ENCODE results near the gene TGM2.

TGM2 gene

DNA sequence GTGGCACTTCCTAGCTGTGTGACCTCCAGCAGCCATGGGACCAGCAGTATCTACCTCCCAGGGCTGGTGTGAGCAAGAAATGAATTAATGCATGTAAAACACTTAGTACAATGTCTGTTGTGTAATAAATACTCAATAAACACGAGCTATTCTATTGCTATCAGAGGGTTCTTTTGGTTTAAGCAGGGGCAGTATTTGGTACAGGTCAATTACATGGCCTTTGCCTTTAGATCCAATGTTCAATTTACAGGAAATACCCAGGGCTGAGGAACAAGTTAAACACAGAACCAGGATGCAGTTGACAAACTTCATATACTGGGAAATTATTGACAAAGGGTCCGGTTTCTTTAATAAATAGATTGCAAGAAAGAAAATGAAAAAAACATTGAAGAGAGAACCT, 2.9 kb downstream of the TGM2 start:
- peak overlapping the region in 1 of 2 donors; percentile 76 for H3K27ac Mint-ChIP-seq
- peaks cover 42% of the 10 kb centered on the region for H3K27me3 Mint-ChIP-seq
- H3K4me1 Mint-ChIP-seq = peaks cover 9% of the 10 kb centered on the region
- ATAC-seq (no peak), DNase-seq (no peak)
- no peaks in the 10 kb centered on the region for H3K9me3 Mint-ChIP-seq
- no peak overlapping the region for H3K4me3 Mint-ChIP-seq

DNA sequence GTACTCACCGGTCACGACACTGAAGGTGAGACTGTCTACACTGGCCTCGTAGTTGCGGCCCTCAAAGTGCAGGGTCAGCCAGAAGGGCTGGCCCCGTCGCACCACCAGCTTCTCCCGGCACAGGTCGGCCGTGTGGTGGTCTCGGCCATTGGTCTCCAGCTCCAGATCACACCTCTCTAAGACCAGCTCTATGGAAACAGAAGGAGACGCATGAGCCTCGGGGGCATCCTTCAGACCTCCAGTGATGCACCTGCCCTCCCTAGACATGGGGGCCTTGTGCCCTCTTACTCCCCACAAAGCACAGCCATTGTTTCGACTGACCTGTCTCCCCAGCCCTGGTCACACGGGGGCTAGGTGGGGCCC, 3.7 kb downstream of the TGM2 start:
- no peak overlapping the region for H3K4me3 Mint-ChIP-seq
- peaks cover 39% of the 10 kb centered on the region for H3K27me3 Mint-ChIP-seq
- no peak overlapping the region for H3K27ac Mint-ChIP-seq
- ATAC-seq = no peak
- H3K9me3 Mint-ChIP-seq = no peaks in the 10 kb centered on the region
- no peak for DNase-seq
- peaks cover 9% of the 10 kb centered on the region for H3K4me1 Mint-ChIP-seq

- DNase-seq = no peak
- Mint-ChIP-seq H3K27me3 (peaks cover 27% of the 10 kb centered on the region), H3K4me1 (peaks cover 2% of the 10 kb centered on the region), H3K9me3 (no peaks in the 10 kb centered on the region), H3K27ac (no peak overlapping the region), H3K4me3 (no peak overlapping the region)
- no peak for ATAC-seq
Observed at GRCh38 chr20:38159957-38160756, 4.9 kb downstream of the TGM2 start.

DNA sequence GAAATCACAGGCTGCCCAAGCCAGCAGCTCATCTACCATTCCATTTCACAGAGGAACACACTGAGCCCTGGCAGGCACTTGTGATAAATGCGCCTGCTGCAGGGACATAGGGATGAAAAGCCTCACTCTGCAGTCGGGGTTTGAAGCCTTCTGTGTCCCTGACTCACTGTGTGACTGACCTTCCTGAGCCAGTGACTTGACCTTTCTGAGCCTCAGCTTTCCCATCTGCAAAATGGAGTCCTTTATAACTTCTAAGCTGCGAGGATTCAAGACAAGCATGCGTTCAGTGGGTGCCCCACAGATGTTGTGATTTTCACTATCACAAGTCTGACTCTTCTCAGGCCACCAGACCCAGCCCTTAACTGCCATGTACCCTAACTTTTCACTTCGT, 5.5 kb downstream of the TGM2 start:
- no peak for DNase-seq
- no peaks in the 10 kb centered on the region for H3K4me1 Mint-ChIP-seq
- ATAC-seq = no peak
- H3K9me3 Mint-ChIP-seq = no peaks in the 10 kb centered on the region
- no peak overlapping the region for H3K27ac Mint-ChIP-seq
- peaks cover 21% of the 10 kb centered on the region for H3K27me3 Mint-ChIP-seq
- no peak overlapping the region for H3K4me3 Mint-ChIP-seq

DNA sequence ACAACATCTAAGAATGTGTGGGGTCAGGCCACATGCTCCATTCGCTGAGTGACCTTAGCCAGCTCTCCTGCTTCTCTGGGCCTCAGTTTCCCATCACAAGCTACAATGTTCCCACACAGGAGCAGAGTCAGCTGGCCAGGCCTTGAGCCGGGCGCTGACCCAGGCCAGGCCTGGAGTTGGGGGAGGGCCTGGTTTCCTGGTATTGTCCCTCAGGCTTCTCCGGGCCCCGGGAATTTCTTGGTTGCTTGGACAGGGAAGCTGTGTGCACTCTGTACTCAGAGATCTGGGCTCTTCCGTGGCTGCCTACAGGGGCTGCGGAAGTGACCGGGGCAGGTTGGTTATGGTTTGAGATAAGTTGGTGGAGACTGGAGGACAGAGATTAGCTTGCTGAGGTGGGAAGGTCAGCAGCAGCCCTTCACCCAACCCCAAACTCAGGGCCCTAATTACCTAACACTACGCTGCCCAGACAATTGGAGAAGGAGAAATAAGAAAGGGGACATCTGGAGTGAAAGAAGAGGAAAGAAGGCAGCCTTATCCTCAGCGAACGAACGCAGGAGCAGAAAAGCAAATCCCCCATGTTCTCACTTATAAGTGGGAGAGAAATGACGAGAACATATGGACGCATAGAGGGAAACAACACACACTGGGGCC, 6.2 kb downstream of the TGM2 start:
- ATAC-seq (no peak), DNase-seq (no peak)
- Mint-ChIP-seq H3K27ac (no peak overlapping the region), H3K27me3 (peaks cover 13% of the 10 kb centered on the region), H3K9me3 (no peaks in the 10 kb centered on the region), H3K4me1 (no peaks in the 10 kb centered on the region), H3K4me3 (no peak overlapping the region)

DNA sequence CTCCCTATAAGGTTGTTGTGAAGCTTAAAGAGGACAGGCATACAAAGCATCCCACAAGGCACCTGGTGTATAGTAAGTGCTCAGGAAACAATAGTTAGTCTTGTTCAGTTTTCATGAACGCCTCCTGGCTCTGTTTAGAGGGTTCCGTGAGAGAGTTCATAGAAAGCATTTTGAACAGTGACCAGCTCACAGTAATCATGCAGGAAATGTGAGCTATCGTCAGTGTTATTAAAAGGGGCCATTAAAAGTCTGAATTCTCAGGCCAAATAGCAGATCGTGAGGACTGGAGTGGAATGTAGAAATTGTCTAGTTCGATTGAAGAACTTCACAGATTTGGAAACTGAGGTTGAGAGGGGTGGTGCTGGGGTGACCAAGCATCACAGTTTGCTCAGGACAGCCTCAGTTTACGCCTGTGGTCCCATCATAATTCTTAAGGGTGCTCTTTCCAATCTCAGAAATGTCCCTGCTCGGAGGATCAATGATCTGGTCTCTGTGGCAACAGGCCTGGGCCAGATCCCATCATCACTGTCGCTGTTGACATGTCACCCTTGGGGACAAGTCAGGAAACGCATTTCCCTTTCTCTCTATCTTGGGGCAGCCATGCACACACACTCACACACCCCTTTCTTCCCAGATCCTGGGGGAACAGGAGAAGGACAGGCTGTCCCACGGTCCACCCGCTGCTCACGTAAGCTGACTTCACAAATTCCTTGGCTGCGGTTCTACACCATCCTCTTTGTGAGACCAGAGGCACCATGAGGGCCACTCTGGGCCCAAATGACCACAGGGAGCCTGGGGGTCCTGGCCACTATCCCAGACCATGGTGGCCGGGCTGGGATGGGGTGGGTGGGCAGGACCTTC, 7.2 kb downstream of the TGM2 start:
- peaks cover 1% of the 10 kb centered on the region for H3K4me1 Mint-ChIP-seq

DNA sequence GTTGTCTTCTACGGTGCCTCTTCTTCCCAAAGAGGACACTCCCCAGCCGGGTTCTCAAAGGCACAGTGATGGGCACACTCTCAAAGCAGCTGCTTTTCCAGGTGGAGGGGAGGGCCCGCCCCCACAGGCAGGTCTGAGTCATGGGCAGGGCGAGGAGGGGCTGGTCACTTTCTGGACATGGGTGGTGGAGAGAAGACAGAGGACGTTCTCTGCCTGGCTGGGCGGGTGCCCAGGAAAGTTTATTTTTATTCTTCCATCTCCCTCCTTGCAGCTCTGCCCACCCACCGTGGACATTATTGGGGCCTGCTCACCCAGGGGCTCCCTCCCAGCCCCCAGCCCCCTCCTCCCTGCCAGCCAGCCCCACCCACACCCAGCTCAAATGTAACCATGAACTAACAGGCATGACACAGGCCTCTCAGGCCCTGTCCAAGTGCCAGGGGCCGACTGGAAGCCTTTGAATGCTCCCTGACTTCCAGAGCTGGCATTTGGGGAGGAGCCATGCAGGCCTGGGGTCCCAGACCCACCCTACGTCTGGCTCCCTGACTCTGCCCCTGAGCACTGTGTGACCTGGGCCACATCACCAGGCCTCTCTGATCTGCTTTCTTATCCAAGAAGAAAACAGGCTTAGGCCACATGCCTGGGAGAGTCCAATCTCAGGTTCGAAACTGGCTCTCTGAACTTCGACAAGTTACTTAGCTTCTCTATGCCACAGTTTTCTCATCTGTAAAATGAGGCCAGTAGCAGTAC, 8.0 kb downstream of the TGM2 start:
- H3K4me3 Mint-ChIP-seq = no peak overlapping the region
- ATAC-seq (no peak), DNase-seq (no peak)
- H3K4me1 Mint-ChIP-seq = peaks cover 9% of the 10 kb centered on the region
- H3K27me3 Mint-ChIP-seq = peaks cover 9% of the 10 kb centered on the region
- no peaks in the 10 kb centered on the region for H3K9me3 Mint-ChIP-seq
- H3K27ac Mint-ChIP-seq = peak overlapping the region in 1 of 2 donors; percentile 52

More for the DNA sequence above, 7.2 kb downstream of the TGM2 start:
- DNase-seq (no peak), ATAC-seq (no peak)
- no peak overlapping the region for H3K27ac Mint-ChIP-seq
- peaks cover 5% of the 10 kb centered on the region for H3K27me3 Mint-ChIP-seq
- no peak overlapping the region for H3K4me3 Mint-ChIP-seq
- no peaks in the 10 kb centered on the region for H3K9me3 Mint-ChIP-seq

DNA sequence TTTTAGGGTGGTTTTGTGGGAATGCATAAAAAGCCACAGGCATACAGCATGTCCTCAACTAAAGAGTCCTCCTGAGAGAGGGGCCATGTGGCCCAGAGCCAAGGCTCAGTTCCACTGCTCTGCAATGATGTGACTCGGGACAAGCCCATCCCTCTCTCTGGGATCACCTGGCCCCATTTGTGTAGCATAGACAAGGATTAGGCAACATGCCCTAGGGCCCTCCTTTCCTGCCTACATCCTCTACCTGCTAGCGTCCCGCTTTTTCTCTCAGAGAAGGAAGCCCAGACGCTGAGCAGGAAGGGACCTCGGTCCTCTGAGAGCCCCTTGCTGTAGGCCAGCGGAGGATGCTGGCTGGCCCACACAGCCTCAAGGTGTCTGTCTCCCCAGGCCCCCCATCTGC, 8.8 kb downstream of the TGM2 start:
- no peak overlapping the region for H3K4me3 Mint-ChIP-seq
- DNase-seq = no peak
- no peak for ATAC-seq
- H3K27me3 Mint-ChIP-seq = peaks cover 10% of the 10 kb centered on the region
- no peaks in the 10 kb centered on the region for H3K9me3 Mint-ChIP-seq
- peak overlapping the region; percentile 48 to 52 for H3K27ac Mint-ChIP-seq
- H3K4me1 Mint-ChIP-seq = peaks cover 17% of the 10 kb centered on the region

DNA sequence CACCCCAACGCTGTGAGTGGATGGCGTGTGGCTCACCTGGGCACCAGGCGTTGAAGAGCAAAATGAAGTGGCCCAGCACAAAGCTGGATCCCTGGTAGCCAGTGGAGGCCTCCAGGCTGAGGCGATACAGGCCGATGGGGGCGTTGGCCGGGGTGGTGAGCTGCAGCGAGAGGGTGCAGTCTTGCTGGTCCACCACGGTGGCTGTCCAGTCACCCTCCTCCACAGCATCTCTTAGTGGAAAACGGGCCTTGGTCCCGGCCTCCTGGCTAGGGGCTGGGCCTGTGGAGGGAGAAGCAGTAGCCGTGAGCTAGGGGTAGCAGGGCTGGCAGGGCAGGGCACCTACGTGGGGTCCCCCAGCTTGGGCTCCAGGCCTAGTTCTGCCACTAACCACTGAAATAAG, 9.3 kb downstream of the TGM2 start:
- peaks cover 17% of the 10 kb centered on the region for H3K4me1 Mint-ChIP-seq
- DNase-seq (no peak), ATAC-seq (no peak)
- H3K27me3 Mint-ChIP-seq = peaks cover 11% of the 10 kb centered on the region
- no peak overlapping the region for H3K27ac Mint-ChIP-seq
- no peaks in the 10 kb centered on the region for H3K9me3 Mint-ChIP-seq
- no peak overlapping the region for H3K4me3 Mint-ChIP-seq

DNA sequence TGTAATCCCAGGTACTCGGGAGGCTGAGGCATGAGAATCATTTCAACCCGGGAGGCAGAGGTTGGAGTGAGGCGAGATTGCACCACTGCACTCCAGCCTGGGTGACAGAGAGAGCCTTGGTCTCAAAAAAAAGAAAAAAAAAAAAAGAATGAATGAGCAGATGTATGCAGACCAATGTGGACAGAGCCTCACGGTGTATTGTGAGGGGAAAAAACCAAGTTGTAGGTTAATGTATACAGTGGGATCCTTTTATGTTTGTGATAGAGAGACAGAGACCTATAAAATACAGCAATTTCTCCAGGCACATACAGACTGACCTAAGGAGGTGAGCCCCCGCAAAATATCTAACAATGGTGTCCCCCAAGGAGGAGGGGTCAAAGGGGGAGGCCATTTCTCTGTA, 11.7 kb downstream of the TGM2 start:
- Mint-ChIP-seq H3K9me3 (no peaks in the 10 kb centered on the region), H3K27me3 (peaks cover 19% of the 10 kb centered on the region), H3K4me3 (no peak overlapping the region), H3K4me1 (peaks cover 17% of the 10 kb centered on the region), H3K27ac (no peak overlapping the region)
- ATAC-seq (no peak), DNase-seq (no peak)

- peak overlapping the region; percentile 15 to 35 for H3K27ac Mint-ChIP-seq
- ATAC-seq (peak; percentile 77), DNase-seq (peak in 1 of 2 donors; percentile 37)
- no peaks in the 10 kb centered on the region for H3K9me3 Mint-ChIP-seq
- H3K27me3 Mint-ChIP-seq = peaks cover 19% of the 10 kb centered on the region
- H3K4me3 Mint-ChIP-seq = peak overlapping the region; percentile 7 to 69
- peaks cover 17% of the 10 kb centered on the region for H3K4me1 Mint-ChIP-seq
Observed at GRCh38 chr20:38152621-38153221, 12.3 kb downstream of the TGM2 start.

- ATAC-seq (peak; percentile 70), DNase-seq (peak in 1 of 2 donors; percentile 12)
- Mint-ChIP-seq H3K4me1 (peaks cover 17% of the 10 kb centered on the region), H3K27ac (peak overlapping the region; percentile 15 to 35), H3K4me3 (peak overlapping the region; percentile 7 to 69), H3K9me3 (no peaks in the 10 kb centered on the region), H3K27me3 (peaks cover 19% of the 10 kb centered on the region)
Observed at GRCh38 chr20:38152175-38152620, 12.9 kb downstream of the TGM2 start.

DNA sequence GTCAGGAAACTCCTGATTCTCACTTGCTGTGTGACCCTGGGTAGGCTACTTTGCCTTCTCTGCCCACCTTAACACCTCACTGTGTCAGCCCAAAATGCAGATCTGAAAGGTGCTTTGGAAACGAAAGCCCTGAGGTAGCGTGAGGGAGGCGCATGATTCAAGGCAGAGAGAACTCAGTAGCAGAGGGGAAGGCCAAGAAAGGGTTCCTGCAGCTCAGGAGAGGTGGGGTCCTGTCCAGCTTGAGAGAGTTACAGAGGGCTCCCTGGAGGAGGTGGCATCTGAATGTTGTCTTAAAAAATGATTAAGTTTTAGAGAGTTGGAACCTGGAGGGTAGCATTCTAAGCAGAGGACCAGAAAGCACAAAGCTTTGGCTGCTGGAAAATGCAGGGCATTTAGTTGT, 13.6 kb downstream of the TGM2 start:
- Mint-ChIP-seq H3K4me3 (no peak overlapping the region), H3K4me1 (peaks cover 17% of the 10 kb centered on the region), H3K27ac (no peak overlapping the region), H3K9me3 (no peaks in the 10 kb centered on the region), H3K27me3 (peaks cover 19% of the 10 kb centered on the region)
- no peak for DNase-seq
- no peak for ATAC-seq

DNA sequence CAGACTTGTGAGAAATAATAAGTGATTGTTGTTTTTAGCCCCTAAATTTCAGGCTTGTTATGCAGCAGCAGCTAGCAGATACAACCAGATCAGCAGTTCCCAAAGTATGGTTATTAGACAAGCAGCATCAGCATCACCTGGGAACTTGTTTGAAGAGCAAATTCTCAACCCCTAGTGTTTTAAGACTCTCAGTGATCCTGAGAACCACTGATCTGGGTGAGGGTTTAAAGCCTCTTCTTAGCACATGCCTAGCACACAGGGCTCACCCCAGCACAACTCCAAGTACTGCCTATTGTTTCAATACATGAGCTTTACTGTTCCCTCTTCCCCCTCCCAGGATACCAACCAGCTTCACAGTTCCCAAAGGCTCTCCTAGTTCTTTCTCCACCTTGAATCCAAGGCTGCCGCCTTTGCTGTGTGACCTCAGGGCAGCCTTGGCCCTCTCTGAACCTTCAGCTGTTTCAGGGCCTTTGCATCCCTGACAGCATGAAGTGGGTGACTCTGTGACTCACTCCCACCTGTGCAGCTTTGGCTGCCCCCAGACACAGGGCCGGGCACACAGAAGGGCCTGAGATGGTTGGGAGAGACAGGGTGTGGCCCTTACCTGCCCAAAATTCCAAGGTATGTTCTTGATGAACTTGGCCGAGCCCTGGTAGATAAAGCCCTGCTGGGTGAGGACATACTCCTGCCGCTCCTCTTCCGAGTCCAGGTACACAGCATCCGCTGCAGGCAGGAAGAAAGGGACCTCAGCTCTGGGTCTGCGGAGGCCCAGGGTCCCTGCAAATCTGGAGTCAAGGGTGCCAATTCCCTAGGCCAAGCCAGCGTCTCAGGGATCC, 14.5 kb downstream of the TGM2 start:
- Mint-ChIP-seq H3K4me3 (no peak overlapping the region), H3K4me1 (peaks cover 17% of the 10 kb centered on the region), H3K27me3 (peaks cover 19% of the 10 kb centered on the region), H3K9me3 (no peaks in the 10 kb centered on the region), H3K27ac (peak overlapping the region in 1 of 2 donors; percentile 72)
- no peak for ATAC-seq
- DNase-seq = no peak
